Astrocyte (in vitro differentiated cells and primary cell): Measurements from ENCODE around the gene MYMK.

ENCODE experiments used
- EZH2 ChIP-seq: IDR thresholded peaks from 2 replicates; pipeline ENCODE4 v1.6.1; 2012; ENCODE audit warnings: mild to moderate bottlenecking, low read length, inconsistent platforms; ENCODE audit not compliant: insufficient read depth
- TF ChIP-seq, protein P1 (sequence below): IDR thresholded peaks from 2 replicates; pipeline ENCODE4 v1.5.1; 2011; ENCODE audit warnings: low read depth, mild to moderate bottlenecking, inconsistent platforms, low read length, moderate library complexity; ENCODE audit not compliant: insufficient read depth

DNA sequence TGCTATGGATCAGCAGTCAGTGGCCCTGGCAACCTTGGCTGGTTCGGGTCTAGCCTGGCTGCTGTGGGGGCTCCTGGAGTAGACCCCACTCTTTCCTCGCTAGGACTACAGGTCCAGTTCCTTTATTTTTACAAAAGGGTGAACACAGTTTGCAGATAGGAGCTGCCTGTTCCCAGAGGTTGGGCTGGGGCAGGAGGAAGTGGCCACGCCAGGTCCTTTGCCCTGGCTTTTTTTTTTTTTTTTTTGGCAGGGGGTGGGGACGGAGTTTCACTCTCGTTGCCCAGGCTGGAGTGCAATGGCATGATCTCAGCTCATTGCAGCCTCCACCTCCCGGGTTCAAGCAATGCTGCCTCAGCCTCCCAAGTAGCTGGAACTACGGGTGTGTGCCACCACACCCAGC is 53.8 kb downstream of the MYMK start:
- TF ChIP-seq, protein P1, sequence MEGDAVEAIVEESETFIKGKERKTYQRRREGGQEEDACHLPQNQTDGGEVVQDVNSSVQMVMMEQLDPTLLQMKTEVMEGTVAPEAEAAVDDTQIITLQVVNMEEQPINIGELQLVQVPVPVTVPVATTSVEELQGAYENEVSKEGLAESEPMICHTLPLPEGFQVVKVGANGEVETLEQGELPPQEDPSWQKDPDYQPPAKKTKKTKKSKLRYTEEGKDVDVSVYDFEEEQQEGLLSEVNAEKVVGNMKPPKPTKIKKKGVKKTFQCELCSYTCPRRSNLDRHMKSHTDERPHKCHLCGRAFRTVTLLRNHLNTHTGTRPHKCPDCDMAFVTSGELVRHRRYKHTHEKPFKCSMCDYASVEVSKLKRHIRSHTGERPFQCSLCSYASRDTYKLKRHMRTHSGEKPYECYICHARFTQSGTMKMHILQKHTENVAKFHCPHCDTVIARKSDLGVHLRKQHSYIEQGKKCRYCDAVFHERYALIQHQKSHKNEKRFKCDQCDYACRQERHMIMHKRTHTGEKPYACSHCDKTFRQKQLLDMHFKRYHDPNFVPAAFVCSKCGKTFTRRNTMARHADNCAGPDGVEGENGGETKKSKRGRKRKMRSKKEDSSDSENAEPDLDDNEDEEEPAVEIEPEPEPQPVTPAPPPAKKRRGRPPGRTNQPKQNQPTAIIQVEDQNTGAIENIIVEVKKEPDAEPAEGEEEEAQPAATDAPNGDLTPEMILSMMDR: no peak
- no peak for TF ChIP-seq EZH2
